Measurements from ENCODE around the gene CARMIL1.

GRCh38 chr6:25244865-25245264 is 34.3 kb upstream of the CARMIL1 start:
- TF ChIP-seq POLR2A (IDR thresholded peaks at IDR 0.05) = no peak
- TF ChIP-seq, protein P1, sequence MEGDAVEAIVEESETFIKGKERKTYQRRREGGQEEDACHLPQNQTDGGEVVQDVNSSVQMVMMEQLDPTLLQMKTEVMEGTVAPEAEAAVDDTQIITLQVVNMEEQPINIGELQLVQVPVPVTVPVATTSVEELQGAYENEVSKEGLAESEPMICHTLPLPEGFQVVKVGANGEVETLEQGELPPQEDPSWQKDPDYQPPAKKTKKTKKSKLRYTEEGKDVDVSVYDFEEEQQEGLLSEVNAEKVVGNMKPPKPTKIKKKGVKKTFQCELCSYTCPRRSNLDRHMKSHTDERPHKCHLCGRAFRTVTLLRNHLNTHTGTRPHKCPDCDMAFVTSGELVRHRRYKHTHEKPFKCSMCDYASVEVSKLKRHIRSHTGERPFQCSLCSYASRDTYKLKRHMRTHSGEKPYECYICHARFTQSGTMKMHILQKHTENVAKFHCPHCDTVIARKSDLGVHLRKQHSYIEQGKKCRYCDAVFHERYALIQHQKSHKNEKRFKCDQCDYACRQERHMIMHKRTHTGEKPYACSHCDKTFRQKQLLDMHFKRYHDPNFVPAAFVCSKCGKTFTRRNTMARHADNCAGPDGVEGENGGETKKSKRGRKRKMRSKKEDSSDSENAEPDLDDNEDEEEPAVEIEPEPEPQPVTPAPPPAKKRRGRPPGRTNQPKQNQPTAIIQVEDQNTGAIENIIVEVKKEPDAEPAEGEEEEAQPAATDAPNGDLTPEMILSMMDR (IDR thresholded peaks at IDR 0.05) = no peak
